COLO829 (cell line): ENCODE data around the gene GBX2.
"Not testable (repeated sequence)": the region's sequence is repeated elsewhere in the genome, so short reads cannot be mapped to it uniquely, and the experiment has no call there.

Experiments used
- DNase-seq: peaks from one replicate; pipeline ENCODE4 v3.0.0; 2012; ENCODE audit warnings: low spot score

The GBX2 gene

GRCh38 chr2:236156095-236156859, 11.9 kb downstream of the GBX2 start:
- DNase-seq = no peak

- DNase-seq = no peak
Observed at GRCh38 chr2:236155406-236155805, 12.8 kb downstream of the GBX2 start.

- DNase-seq = no peak
Observed at GRCh38 chr2:236146436-236146835, 21.8 kb downstream of the GBX2 start.

- DNase-seq = no peak
Observed at GRCh38 chr2:236143811-236144210, 24.4 kb downstream of the GBX2 start.

DNA sequence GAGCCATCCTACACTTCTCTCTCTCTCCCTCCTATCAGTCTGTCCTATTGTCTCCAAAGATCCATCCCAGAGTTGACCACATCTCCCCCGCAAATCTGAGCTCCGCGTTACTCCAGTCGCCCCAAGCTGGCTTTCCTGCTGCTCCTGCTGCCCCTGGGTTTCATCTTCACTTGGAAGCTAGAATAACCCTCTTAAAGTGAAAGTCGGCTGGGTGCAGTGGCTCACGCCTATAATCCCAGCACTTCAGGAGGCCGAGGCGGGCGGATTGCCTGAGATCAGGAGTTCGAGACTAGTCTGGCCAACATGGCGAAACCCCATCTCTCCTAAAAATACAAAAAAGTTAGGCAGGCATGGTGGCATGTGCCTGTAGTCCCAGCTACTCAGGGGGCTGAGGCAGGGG, 26.6 kb downstream of the GBX2 start:
- DNase-seq = not testable (repeated sequence)

DNA sequence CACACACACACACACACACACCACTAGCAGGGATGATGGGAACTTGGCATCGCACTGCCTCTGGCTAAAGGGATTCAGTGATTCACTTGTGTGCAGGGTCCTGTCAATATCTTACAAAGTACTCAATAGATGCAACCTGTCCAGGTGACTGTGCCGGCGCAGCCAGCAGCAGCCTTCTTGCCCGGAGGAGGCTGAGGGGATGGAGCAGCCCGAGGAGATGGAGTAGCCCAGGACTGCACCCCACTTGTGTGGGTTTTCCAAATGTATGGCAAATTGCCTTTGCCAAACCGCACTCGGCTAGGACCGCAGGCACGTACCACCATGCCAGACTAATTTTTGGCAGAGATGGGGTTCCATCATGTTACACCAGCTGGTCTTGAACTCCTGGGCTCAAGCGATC, 31.1 kb downstream of the GBX2 start:
- DNase-seq = no peak

DNA sequence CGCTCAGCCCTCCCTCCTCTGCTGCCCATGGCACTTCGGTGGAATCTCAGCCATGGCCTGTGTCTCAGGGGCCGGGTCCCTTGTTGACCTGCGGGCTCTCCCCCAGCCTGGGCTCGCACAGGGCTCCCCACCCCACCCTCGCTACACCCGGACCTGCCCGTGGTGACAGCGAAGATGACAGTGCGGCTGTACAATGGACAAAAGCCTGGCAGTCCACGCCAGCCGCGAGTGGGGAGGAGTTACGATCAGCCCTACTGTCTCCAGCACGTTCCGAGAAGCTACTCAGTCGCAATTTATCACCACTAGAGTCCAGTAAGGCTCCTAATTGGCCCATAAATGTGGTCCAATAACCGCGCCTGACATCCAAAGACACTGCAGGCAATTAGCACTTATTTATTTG, 31.6 kb downstream of the GBX2 start:
- no peak for DNase-seq

GRCh38 chr2:236133410-236134012, 34.7 kb downstream of the GBX2 start:
- DNase-seq = no peak

GRCh38 chr2:236131073-236131692, 37.0 kb downstream of the GBX2 start:
- DNase-seq = no peak

GRCh38 chr2:236130349-236130998, 37.7 kb downstream of the GBX2 start:
- DNase-seq = no peak

DNA sequence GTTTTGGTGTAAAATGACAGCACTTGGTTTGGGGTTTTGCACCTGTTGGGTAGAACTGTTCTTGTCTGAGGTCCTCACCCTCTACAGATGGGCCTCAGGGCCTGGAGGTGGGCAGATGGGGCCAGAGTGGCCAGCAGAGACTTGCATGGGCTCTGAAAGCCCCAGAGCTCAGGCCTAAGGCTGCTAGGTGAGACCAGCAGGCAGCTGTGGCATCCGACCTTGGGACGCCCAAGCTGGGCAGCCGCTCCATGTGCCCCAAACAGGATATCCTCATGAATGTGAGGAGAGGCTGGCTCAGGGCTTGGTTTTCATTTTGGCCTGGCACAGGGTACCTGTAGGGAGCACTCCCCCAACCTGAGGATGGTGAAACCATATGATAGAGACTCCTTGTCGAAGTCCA, 38.3 kb downstream of the GBX2 start:
- DNase-seq = no peak

- DNase-seq = no peak
Observed at GRCh38 chr2:236128321-236128720, 39.9 kb downstream of the GBX2 start.

GRCh38 chr2:236127010-236127409, 41.2 kb downstream of the GBX2 start:
- no peak for DNase-seq

GRCh38 chr2:236125541-236125940, 42.6 kb downstream of the GBX2 start:
- DNase-seq = no peak

DNA sequence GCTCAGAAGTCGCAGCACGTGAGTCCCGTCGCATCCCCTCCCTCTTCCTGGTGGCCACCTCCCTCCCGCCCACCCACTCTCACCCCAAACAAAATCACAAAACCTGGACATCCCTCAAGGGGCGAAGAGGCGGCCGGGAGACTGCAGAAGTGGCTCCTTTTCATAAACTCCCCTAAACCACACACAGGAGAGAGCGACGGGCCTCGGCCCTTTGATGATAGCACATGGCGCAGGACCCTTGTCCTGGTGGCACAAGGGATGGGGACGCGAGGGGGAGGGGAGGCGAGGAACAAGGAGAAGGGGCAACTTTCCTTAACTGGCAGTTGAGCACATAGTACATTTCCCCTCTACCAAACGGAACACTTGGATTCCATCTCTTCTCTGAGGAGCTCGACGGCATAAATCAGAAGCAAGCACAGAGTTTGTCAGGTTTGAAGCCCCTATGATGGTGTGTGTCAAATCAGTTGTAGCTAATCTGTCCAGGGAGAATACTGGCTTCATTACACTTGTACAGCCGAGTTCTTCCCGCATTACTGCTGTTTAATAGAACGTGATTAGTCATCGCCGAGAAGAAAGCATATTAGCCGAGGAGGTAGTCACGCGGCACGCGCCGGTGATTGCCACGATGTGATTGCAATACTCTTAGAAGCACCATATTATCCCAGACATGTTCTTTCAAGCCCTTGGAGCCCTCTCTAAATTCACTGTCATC, 43.8 kb downstream of the GBX2 start:
- DNase-seq = no peak

DNA sequence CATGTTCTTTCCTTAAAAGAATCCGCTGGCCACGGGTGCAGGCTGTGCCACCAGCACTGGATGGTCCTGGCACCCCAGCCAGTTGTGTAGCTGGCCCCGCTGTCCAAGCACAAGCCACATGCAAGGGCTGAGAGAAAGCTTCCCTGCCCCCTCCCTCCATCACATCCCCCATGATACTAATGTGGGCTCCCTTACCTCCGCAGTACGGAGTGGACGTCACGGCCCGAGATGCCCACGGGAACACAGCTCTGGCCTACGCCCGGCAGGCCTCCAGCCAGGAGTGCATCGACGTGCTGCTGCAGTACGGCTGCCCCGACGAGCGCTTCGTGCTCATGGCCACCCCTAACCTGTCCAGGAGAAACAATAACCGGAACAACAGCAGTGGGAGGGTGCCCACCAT, 44.5 kb downstream of the GBX2 start:
- no peak for DNase-seq

GRCh38 chr2:236122236-236122635, 46.0 kb downstream of the GBX2 start:
- no peak for DNase-seq

- no peak for DNase-seq
Observed at GRCh38 chr2:236121546-236121945, 46.6 kb downstream of the GBX2 start.

- no peak for DNase-seq
Observed at GRCh38 chr2:236120829-236121228, 47.4 kb downstream of the GBX2 start.

- no peak for DNase-seq
Observed at GRCh38 chr2:236120141-236120601, 48.0 kb downstream of the GBX2 start.

- DNase-seq = no peak
Observed at GRCh38 chr2:236119476-236119875, 48.7 kb downstream of the GBX2 start.

- no peak for DNase-seq
Observed at GRCh38 chr2:236119003-236119402, 49.2 kb downstream of the GBX2 start.
